HepG2 (cell line): ENCODE data around the gene MYO3B. TPM values are rescaled to one million over a fixed set of nuclear protein-coding genes. Genes with fewer than 3 reads are reported as not detected.

Experiments used
- ATAC-seq: fragments of 200-7000 bp; cut with Tn5 transposase; 3 replicates; pipeline ENCODE4 v1.9.1; 2020; ENCODE audit warnings: mild to moderate bottlenecking, moderate library complexity
- BruUV-seq: library from RNA; stranded (reverse); fragments of 400-500 nt; replicated peaks from 2 replicates; lab custom pipeline; 2021; lab: Mats Ljungman, UMichigan
- CTCF ChIA-PET: fragments of 300-600 bp; formaldehyde crosslinking; extraction: SDS; loops from one replicate; lab custom pipeline; 2021; ENCODE audit warnings: low total read pairs, inconsistent platforms, low intra/inter-chr PET ratio; lab: Yijun Ruan, JAX
- POLR2A ChIA-PET: fragments of 350-600 bp; sonication (Branson Sonifier 250); formaldehyde crosslinking; loops from one replicate; lab custom pipeline; 2020; ENCODE audit warnings: antibody characterized with exemption, inconsistent platforms; lab: Yijun Ruan, JAX
- DNase-seq: peaks from one replicate; pipeline ENCODE4 v3.0.0-alpha.2; 2015; ENCODE audit warnings: low spot score
- FAIRE-seq: peaks from 3 replicates; lab custom pipeline; 2011; peaks lifted over from hg19 to GRCh38; lab: Jason Lieb, UNC
- H2AFZ ChIP-seq: one replicate; pipeline ENCODE4 v1.6.1; 2011; ENCODE audit warnings: low read length, inconsistent platforms
- H3K27ac ChIP-seq: fragments of 300-600 bp; 3 replicates; pipeline ENCODE4 v1.8.0; 2011; ENCODE audit warnings: mixed run types, mild to moderate bottlenecking, mixed read lengths, low read length, inconsistent platforms; ENCODE audit not compliant: insufficient read depth; ENCODE audit errors: extremely low read length
- H3K27me3 ChIP-seq, 2 experiments: fragments of 200-600 bp in 1 of 2; 2 replicates in 1 of 2; 3 replicates in 1 of 2; pipeline versions ENCODE4 v1.6.0 to v1.8.0; 2011; ENCODE audit warnings: low read length in 2 of 2, mild to moderate bottlenecking in 2 of 2, moderate library complexity in 2 of 2, inconsistent platforms in 1 of 2; ENCODE audit not compliant: insufficient read depth in 2 of 2, control insufficient read depth in 1 of 2
- H3K36me3 ChIP-seq, 2 experiments: fragments of 200-600 bp in 1 of 2; replicated peaks in 1 of 2; 2 replicates in 1 of 2; 3 replicates in 1 of 2; pipeline versions ENCODE4 v1.5.1 to v1.8.0; 2011; ENCODE audit warnings: low read length in 2 of 2, inconsistent platforms in 1 of 2; ENCODE audit not compliant: insufficient read depth in 2 of 2, control insufficient read depth in 1 of 2
- H3K4me1 ChIP-seq: 2 replicates; pipeline ENCODE4 v1.5.1; 2012; ENCODE audit warnings: low read length, inconsistent platforms; ENCODE audit not compliant: insufficient read depth
- H3K4me2 ChIP-seq: 2 replicates; pipeline ENCODE4 v1.6.0; 2011; ENCODE audit warnings: low read depth, low read length, inconsistent platforms
- H3K4me3 ChIP-seq, 3 experiments: fragments of 200-600 bp in 1 of 3; sonication (generic), shearing (Covaris generic) in 1 of 3; replicated peaks in 1 of 3; 2 replicates each; pipeline ENCODE4 v1.5.1; 2011 to 2016; ENCODE audit warnings: low read length in 3 of 3, inconsistent platforms in 2 of 3, low read depth in 2 of 3, mild to moderate bottlenecking in 2 of 3, control low read depth in 1 of 3, mixed read lengths in 1 of 3; ENCODE audit not compliant: insufficient read depth in 1 of 3
- H3K79me2 ChIP-seq: one replicate; pipeline ENCODE4 v1.6.1; 2011; ENCODE audit warnings: low read length, inconsistent platforms; ENCODE audit not compliant: insufficient read depth
- H3K9ac ChIP-seq: 2 replicates; pipeline ENCODE4 v1.6.0; 2011; ENCODE audit warnings: mild to moderate bottlenecking, low read depth, low read length, inconsistent platforms; ENCODE audit not compliant: insufficient read depth
- H3K9me3 ChIP-seq: 2 replicates; pipeline ENCODE4 v1.5.1; 2012; ENCODE audit warnings: mild to moderate bottlenecking, low read length
- H4K20me1 ChIP-seq: 2 replicates; pipeline ENCODE4 v1.6.0; 2011; ENCODE audit warnings: inconsistent platforms, mild to moderate bottlenecking, low read length, moderate library complexity; ENCODE audit not compliant: insufficient read depth
- EED ChIP-seq: sonication (generic); formaldehyde crosslinking; IDR thresholded peaks from 2 replicates; pipeline ENCODE4 v1.5.0; 2020; ENCODE audit warnings: mild to moderate bottlenecking, missing genetic modification reagents
- ETV5 ChIP-seq: IDR thresholded peaks from 2 replicates; pipeline ENCODE4 v1.6.1; 2018; ENCODE audit warnings: missing biosample characterization, missing genetic modification reagents, inconsistent platforms, borderline replicate concordance
- GRHL1 ChIP-seq: sonication (generic); formaldehyde crosslinking; conservative IDR thresholded peaks from 2 replicates; pipeline ENCODE4 v1.8.0; 2022; ENCODE audit warnings: missing genetic modification reagents
- KAT7 ChIP-seq: IDR thresholded peaks from 2 replicates; pipeline ENCODE4 v1.6.1; 2018; ENCODE audit warnings: borderline replicate concordance, missing compliant biosample characterization
- NR1H2 ChIP-seq: sonication (generic); formaldehyde crosslinking; IDR thresholded peaks from 2 replicates; pipeline ENCODE4 v1.8.1; 2022; ENCODE audit warnings: low read depth, missing genetic modification reagents, borderline replicate concordance
- RBM39 ChIP-seq: fragments of 200-400 bp; formaldehyde crosslinking; IDR thresholded peaks from one replicate; pipeline ENCODE4 v1.6.1; 2018; ENCODE audit warnings: antibody characterized with exemption, mild to moderate bottlenecking, low read depth, low read length; ENCODE audit not compliant: poor library complexity, severe bottlenecking
- SMARCC2 ChIP-seq: fragments of 450-650 bp; IDR thresholded peaks from 2 replicates; pipeline ENCODE4 v1.6.1; 2017; ENCODE audit warnings: antibody characterized with exemption, mild to moderate bottlenecking
- TBX3 ChIP-seq: fragments of 450-650 bp; IDR thresholded peaks from 2 replicates; pipeline ENCODE4 v1.6.1; 2017; ENCODE audit warnings: antibody characterized with exemption, mild to moderate bottlenecking, inconsistent platforms, borderline replicate concordance
- ZFP37 ChIP-seq: sonication (generic); formaldehyde crosslinking; IDR thresholded peaks from 2 replicates; pipeline ENCODE4 v1.4.0; 2020; ENCODE audit warnings: missing genetic modification reagents, borderline replicate concordance
- ZMYM4 ChIP-seq: sonication (generic); formaldehyde crosslinking; IDR thresholded peaks from 2 replicates; pipeline ENCODE4 v1.8.1; 2023; ENCODE audit warnings: mild to moderate bottlenecking, missing genetic modification reagents
- ZNF605 ChIP-seq: sonication (generic); formaldehyde crosslinking; IDR thresholded peaks from 2 replicates; pipeline ENCODE4 v1.8.0; 2022; ENCODE audit warnings: mild to moderate bottlenecking, missing genetic modification reagents
- ZNF891 ChIP-seq: sonication (generic); formaldehyde crosslinking; IDR thresholded peaks from 2 replicates; pipeline ENCODE4 v1.5.0; 2020; ENCODE audit warnings: mild to moderate bottlenecking, missing genetic modification reagents
- WGBS: methylation state at CpG from one replicate; pipeline ENCODE4 v1.1.6; 2017; ENCODE audit warnings: low lambda C conversion rate; 5-methylcytosine and 5-hydroxymethylcytosine counted together
- in situ Hi-C: cut with HindIII; loops from 2 replicates; pipeline ENCODE4 v1.10.0; 2017; ENCODE audit warnings: low pct_unique_long_range_greater_than_20kb; ENCODE audit not compliant: extremely low pct_ligation_motif_present
- intact Hi-C: fragments of 100-400 bp; cut with micrococcal nuclease; formaldehyde crosslinking; loops from one replicate; pipeline ENCODE4 v1.10.0; 2022; ENCODE audit not compliant: unreplicated experiment
- polyA plus RNA-seq, 8 experiments: library from polyadenylated mRNA; depleted of rRNA in 3 of 8; stranded (reverse) in 7 of 8; unstranded in 1 of 8; fragments of >200 nt; fragmentation: Illumina TruSeq in 4 of 8; extraction: Trizol in 4 of 8; gene quantifications; 2 replicates each; pipeline versions ENCODE4 v1.2.1 to v1.2.3, GENCODE V29; 2011 to 2016; ENCODE audit warnings: low read depth in 4 of 8, missing spikeins in 1 of 8, mixed read lengths in 1 of 8; ENCODE audit not compliant: insufficient read depth in 1 of 8
- total RNA-seq, 5 experiments: library from RNA; depleted of rRNA; stranded (reverse); fragments of >200 nt; fragmentation: Illumina TruSeq; extraction: Trizol; gene quantifications; 2 replicates each; pipeline ENCODE4 v1.2.3, GENCODE V29; 2016; ENCODE audit warnings: low read depth in 1 of 5

Gene MYO3B
- total and polyA plus RNA-seq, 2 of the 13 experiments (the other 11 are each of a cell fraction or from before 2014, with no cell fraction given): 0.01 TPM; not detected in 1

GRCh38 chr2:170647741-170648436, 469.9 kb downstream of the MYO3B start:
- Histone ChIP-seq H3K36me3 (0 out of 5 replicates have a peak, but pooled peaks cover 0 to 1% of the 10 kb centered on the region in 2 experiments), H3K9ac (no peak overlapping the region), H3K4me2 (no peak overlapping the region), H2AFZ (no peak overlapping the region), H3K9me3 (no peaks in the 10 kb centered on the region), H3K4me1 (no peaks in the 10 kb centered on the region), H3K4me3 (no peak overlapping the region), H4K20me1 (no peaks in the 10 kb centered on the region), H3K27ac (no peak overlapping the region), H3K27me3 (no peaks in the 10 kb centered on the region), H3K79me2 (no peaks in the 10 kb centered on the region)
- CTCF ChIA-PET: no interaction called here
- no peak for ATAC-seq
- no TSS peak for BruUV-seq
- intact Hi-C loops: no loop called here
- TF ChIP-seq RBM39: no peak
- no peak for TF ChIP-seq KAT7 (CRISPR knock-in tag)
- TF ChIP-seq NR1H2 (CRISPR knock-in tag): no peak
- no peak for TF ChIP-seq ZMYM4 (CRISPR knock-in tag)
- no peak for TF ChIP-seq ZNF891 (CRISPR knock-in tag)
- TF ChIP-seq ETV5: no peak
- no peak for FAIRE-seq
- POLR2A ChIA-PET: no interaction called here
- in situ Hi-C loops: no loop called here
- WGBS: 86% methylated on average over 8 of the region's 8 CpGs
- no peak for DNase-seq

- no peaks in the 10 kb centered on the region for H3K9me3 ChIP-seq
- H3K9ac ChIP-seq: no peak overlapping the region
- TF ChIP-seq GRHL1 (no peak), ZFP37 (CRISPR knock-in tag) (no peak), ZNF605 (CRISPR knock-in tag) (no peak), SMARCC2 (no peak), EED (CRISPR knock-in tag) (no peak), TBX3 (no peak)
- ChIA-PET POLR2A (no interaction called here), CTCF (no interaction called here)
- H3K36me3 ChIP-seq: no peaks in the 10 kb centered on the region
- DNase-seq (no peak), ATAC-seq (no peak), FAIRE-seq (no peak)
- WGBS: 72% methylated on average over 9 of the region's 9 CpGs
- intact Hi-C loops: no loop called here
- H3K79me2 ChIP-seq: no peaks in the 10 kb centered on the region
- no peak overlapping the region for H3K27ac ChIP-seq
- in situ Hi-C loops: no loop called here
- no peaks in the 10 kb centered on the region for H4K20me1 ChIP-seq
- no TSS peak for BruUV-seq
- H3K4me3 ChIP-seq: no peak overlapping the region
- H3K4me1 ChIP-seq: no peaks in the 10 kb centered on the region
- H3K27me3 ChIP-seq: no peaks in the 10 kb centered on the region
- no peak overlapping the region for H3K4me2 ChIP-seq
- no peak overlapping the region for H2AFZ ChIP-seq
Observed at GRCh38 chr2:170651624-170652325, 473.8 kb downstream of the MYO3B start.
